Smooth muscle cell (in vitro differentiated cells): ENCODE results near the gene TTC7B. TPM values are rescaled to one million over a fixed set of nuclear protein-coding genes. Genes with fewer than 3 reads are reported as not detected.

Experiments
- DNase-seq: peaks from one replicate; lab custom pipeline; 2025; ENCODE audit not compliant: unreplicated experiment; lab: John Stamatoyannopoulos, UW
- H2AFZ ChIP-seq: fragments of 200-600 bp; sonication (generic); 2 replicates; pipeline ENCODE4 v1.6.0; 2016; ENCODE audit warnings: antibody characterized with exemption, low read depth, mild to moderate bottlenecking
- H3F3A ChIP-seq: fragments of 200-600 bp; sonication (generic); 2 replicates; pipeline ENCODE4 v1.6.0; 2017; ENCODE audit warnings: antibody characterized with exemption, low read depth
- H3K27ac ChIP-seq: fragments of 200-600 bp; sonication (generic); 2 replicates; pipeline ENCODE4 v1.5.1; 2016; ENCODE audit warnings: low read depth, mild to moderate bottlenecking
- H3K27me3 ChIP-seq: fragments of 200-600 bp; sonication (generic); 2 replicates; pipeline ENCODE4 v1.6.1; 2016; ENCODE audit warnings: low read depth, mild to moderate bottlenecking
- H3K36me3 ChIP-seq: fragments of 200-600 bp; sonication (generic); 2 replicates; pipeline ENCODE4 v1.5.1; 2016; ENCODE audit warnings: low read depth
- H3K4me1 ChIP-seq: fragments of 200-600 bp; sonication (generic); 2 replicates; pipeline ENCODE4 v1.5.1; 2016; ENCODE audit warnings: low read depth
- H3K4me2 ChIP-seq: fragments of 200-600 bp; sonication (generic); 2 replicates; pipeline ENCODE4 v1.6.0; 2016; ENCODE audit warnings: mild to moderate bottlenecking
- H3K4me3 ChIP-seq: fragments of 200-600 bp; sonication (generic); 2 replicates; pipeline ENCODE4 v1.5.1; 2016; ENCODE audit warnings: mild to moderate bottlenecking
- H3K79me2 ChIP-seq: fragments of 200-600 bp; sonication (generic); 2 replicates; pipeline ENCODE4 v1.6.0; 2016; ENCODE audit warnings: low read depth, mild to moderate bottlenecking
- H3K9ac ChIP-seq: fragments of 200-600 bp; sonication (generic); 2 replicates; pipeline ENCODE4 v1.6.0; 2016; ENCODE audit warnings: low read depth
- H3K9me3 ChIP-seq: fragments of 200-600 bp; sonication (generic); replicated peaks from 2 replicates; pipeline ENCODE4 v1.5.1; 2016; ENCODE audit warnings: low read depth
- H4K20me1 ChIP-seq: fragments of 200-600 bp; sonication (generic); 2 replicates; pipeline ENCODE4 v1.6.0; 2016; ENCODE audit warnings: low read depth
- CTCF ChIP-seq: fragments of 200-600 bp; sonication (generic); IDR thresholded peaks from 2 replicates; pipeline ENCODE4 v1.5.1; 2017; ENCODE audit warnings: borderline replicate concordance, mild to moderate bottlenecking, antibody characterized with exemption; ENCODE audit not compliant: insufficient read depth, poor library complexity, severe bottlenecking
- WGBS: methylation state at CpG from one replicate; pipeline ENCODE4 v1.1.7; 2016; ENCODE audit warnings: low lambda C conversion rate; 5-methylcytosine and 5-hydroxymethylcytosine counted together
- polyA plus RNA-seq: library from polyadenylated mRNA; unstranded; fragments of >200 nt; fragmentation: Nextera tagmentation; extraction: Ambion mirVana; gene quantifications from 2 replicates; pipeline ENCODE4 v1.2.1, GENCODE V29; 2016
- total RNA-seq: library from RNA; depleted of rRNA; stranded (reverse); fragments of >200 nt; gene quantifications from 2 replicates; pipeline ENCODE4 v1.2.3, GENCODE V29; 2014

TTC7B gene
- total and polyA plus RNA-seq, 2 experiments from 2014 or later = 22.1 to 54.1 TPM

- Histone ChIP-seq H3K9me3 (no peaks in the 10 kb centered on the region), H3K4me1 (no peaks in the 10 kb centered on the region), H3K27me3 (no peaks in the 10 kb centered on the region), H3F3A (no peaks in the 10 kb centered on the region), H3K4me2 (no peak overlapping the region), H3K27ac (no peak overlapping the region), H2AFZ (no peak overlapping the region), H3K36me3 (no peaks in the 10 kb centered on the region), H4K20me1 (no peaks in the 10 kb centered on the region), H3K4me3 (no peak overlapping the region), H3K79me2 (no peaks in the 10 kb centered on the region), H3K9ac (no peak overlapping the region)
- TF ChIP-seq CTCF = no peak
- no peak for DNase-seq
- WGBS = 91% methylated on average over 13 of the region's 13 CpGs
Measured at GRCh38 chr14:90727082-90727481, 89.1 kb downstream of the TTC7B start.

- Histone ChIP-seq H3K4me3 (no peak overlapping the region), H3K4me1 (no peaks in the 10 kb centered on the region), H3K79me2 (no peaks in the 10 kb centered on the region), H3K9me3 (no peaks in the 10 kb centered on the region), H4K20me1 (no peaks in the 10 kb centered on the region), H3K36me3 (no peaks in the 10 kb centered on the region), H3K4me2 (no peak overlapping the region), H3K27ac (no peak overlapping the region), H3K9ac (no peak overlapping the region), H3K27me3 (no peaks in the 10 kb centered on the region), H2AFZ (no peak overlapping the region), H3F3A (no peaks in the 10 kb centered on the region)
- TF ChIP-seq CTCF = no peak
- DNase-seq = no peak
- 67% methylated on average over 9 of the region's 9 CpGs for WGBS
Measured at GRCh38 chr14:90726656-90727055, 89.6 kb downstream of the TTC7B start.

- Histone ChIP-seq H3K79me2 (no peaks in the 10 kb centered on the region), H3K9ac (no peak overlapping the region), H4K20me1 (no peaks in the 10 kb centered on the region), H3K27ac (no peak overlapping the region), H3K4me3 (no peak overlapping the region), H3K27me3 (no peaks in the 10 kb centered on the region), H3K4me2 (no peak overlapping the region), H3K36me3 (no peaks in the 10 kb centered on the region), H2AFZ (no peak overlapping the region), H3K4me1 (no peaks in the 10 kb centered on the region), H3F3A (no peaks in the 10 kb centered on the region), H3K9me3 (no peaks in the 10 kb centered on the region)
- TF ChIP-seq CTCF = no peak
- DNase-seq = no peak
- WGBS = 87% methylated on average over 3 of the region's 3 CpGs
Measured at GRCh38 chr14:90724866-90725265, 91.4 kb downstream of the TTC7B start.

- Histone ChIP-seq H3K9me3 (no peaks in the 10 kb centered on the region), H3F3A (no peaks in the 10 kb centered on the region), H3K4me1 (no peaks in the 10 kb centered on the region), H3K36me3 (no peaks in the 10 kb centered on the region), H3K4me3 (no peak overlapping the region), H4K20me1 (no peaks in the 10 kb centered on the region), H3K4me2 (no peak overlapping the region), H2AFZ (no peak overlapping the region), H3K27me3 (no peaks in the 10 kb centered on the region), H3K27ac (no peak overlapping the region), H3K79me2 (no peaks in the 10 kb centered on the region), H3K9ac (no peak overlapping the region)
- no peak for TF ChIP-seq CTCF
- no peak for DNase-seq
- 100% methylated on average over 2 of the region's 2 CpGs for WGBS
Measured at GRCh38 chr14:90722590-90722989, 93.6 kb downstream of the TTC7B start.
